CD14-positive monocyte (primary cell): Measurements from ENCODE around the gene SDF4. TPM values are rescaled to one million over a fixed set of nuclear protein-coding genes. Genes with fewer than 3 reads are reported as not detected.

Experiments used
- DNase-seq, 3 donors: peaks; one replicate each; pipeline ENCODE4 v3.0.0-alpha.2; 2011 to 2022
- H2AFZ ChIP-seq: 2 replicates; pipeline ENCODE4 v1.6.0; 2012; ENCODE audit warnings: mild to moderate bottlenecking, low read depth, low read length, inconsistent platforms; ENCODE audit not compliant: insufficient read depth, poor library complexity, severe bottlenecking
- H3K27ac ChIP-seq, 2 donors: 1 replicate in 1 of 2; 2 replicates in 1 of 2; pipeline ENCODE4 v1.5.1; 2012 to 2013; ENCODE audit warnings: low read length in 2 of 2, control low read depth in 1 of 2, inconsistent platforms in 1 of 2, low read depth in 1 of 2, mild to moderate bottlenecking in 1 of 2
- H3K27me3 ChIP-seq, 2 donors: one replicate each; pipeline versions ENCODE4 v1.6.0 to v1.6.1; 2011 to 2013; ENCODE audit warnings: low read length in 2 of 2; ENCODE audit not compliant: control insufficient read depth in 2 of 2, insufficient read depth in 2 of 2
- H3K36me3 ChIP-seq, 2 donors: replicated peaks in 1 of 2; 1 replicate in 1 of 2; 2 replicates in 1 of 2; pipeline versions ENCODE4 v1.5.1 to v1.6.1; 2012 to 2013; ENCODE audit warnings: low read length in 2 of 2, control low read depth in 1 of 2, inconsistent platforms in 1 of 2, mild to moderate bottlenecking in 1 of 2; ENCODE audit not compliant: insufficient read depth in 2 of 2, control insufficient read depth in 1 of 2
- H3K4me1 ChIP-seq, 2 donors: 1 replicate in 1 of 2; 2 replicates in 1 of 2; pipeline versions ENCODE4 v1.5.1 to v1.6.1; 2012 to 2013; ENCODE audit warnings: low read length in 2 of 2, control low read depth in 1 of 2, inconsistent platforms in 1 of 2, mild to moderate bottlenecking in 1 of 2, moderate library complexity in 1 of 2; ENCODE audit not compliant: insufficient read depth in 2 of 2, control insufficient read depth in 1 of 2
- H3K4me2 ChIP-seq: replicated peaks from 2 replicates; pipeline ENCODE3; 2012; ENCODE audit warnings: low read length, moderate library complexity, mild to moderate bottlenecking; ENCODE audit not compliant: poor library complexity, severe bottlenecking; ENCODE audit errors: extremely low read depth
- H3K4me3 ChIP-seq, 3 experiments: fragments of 200-600 bp in 1 of 3; sonication (generic) in 1 of 3; replicated peaks in 1 of 3; 1 replicate in 2 of 3; 2 replicates in 1 of 3; pipeline ENCODE4 v1.5.1; 2011 to 2013; ENCODE audit warnings: low read length in 3 of 3, mild to moderate bottlenecking in 3 of 3, control low read depth in 2 of 3, low read depth in 2 of 3, inconsistent platforms in 1 of 3, moderate library complexity in 1 of 3
- H3K79me2 ChIP-seq: 2 replicates; pipeline ENCODE4 v1.6.0; 2012; ENCODE audit warnings: mild to moderate bottlenecking, control low read depth, inconsistent platforms, low read length, moderate library complexity; ENCODE audit not compliant: insufficient read depth
- H3K9ac ChIP-seq: 2 replicates; pipeline ENCODE4 v1.6.0; 2017; ENCODE audit warnings: low read length, mild to moderate bottlenecking; ENCODE audit not compliant: insufficient read depth, poor library complexity, severe bottlenecking
- H3K9me3 ChIP-seq, 2 donors: replicated peaks in 1 of 2; 1 replicate in 1 of 2; 2 replicates in 1 of 2; pipeline versions ENCODE4 v1.5.1 to v1.6.1; 2012 to 2013; ENCODE audit warnings: low read length in 2 of 2, control low read depth in 1 of 2; ENCODE audit not compliant: control insufficient read depth in 1 of 2, insufficient read depth in 1 of 2
- H4K20me1 ChIP-seq: 2 replicates; pipeline ENCODE4 v1.6.0; 2012; ENCODE audit warnings: mild to moderate bottlenecking, low read length, control low read depth, moderate library complexity; ENCODE audit not compliant: insufficient read depth
- H3K27ac Mint-ChIP-seq, 7 donors: one replicate each; pipeline ENCODE4 v1.8.0; 2020; ENCODE audit warnings: mild to moderate bottlenecking in 7 of 7, mixed read lengths in 7 of 7, moderate library complexity in 6 of 7, inconsistent platforms in 2 of 7
- H3K27me3 Mint-ChIP-seq, 3 donors: one replicate each; pipeline ENCODE4 v1.8.0; 2021 to 2022; ENCODE audit warnings: low read depth in 3 of 3, mild to moderate bottlenecking in 3 of 3, mixed read lengths in 3 of 3, moderate library complexity in 3 of 3, inconsistent platforms in 1 of 3
- H3K36me3 Mint-ChIP-seq, 2 donors: one replicate each; pipeline ENCODE4 v1.8.0; 2020; ENCODE audit warnings: mixed read lengths in 2 of 2, inconsistent platforms in 1 of 2, mild to moderate bottlenecking in 1 of 2
- H3K4me1 Mint-ChIP-seq: one replicate; pipeline ENCODE4 v1.8.0; 2020; ENCODE audit warnings: mild to moderate bottlenecking, mixed read lengths
- H3K4me3 Mint-ChIP-seq, 2 donors: one replicate each; pipeline ENCODE4 v1.8.0; 2020; ENCODE audit warnings: mild to moderate bottlenecking in 2 of 2, mixed read lengths in 2 of 2, moderate library complexity in 1 of 2
- H3K9me3 Mint-ChIP-seq, 7 donors: one replicate each; pipeline ENCODE4 v1.8.0; 2020 to 2022; ENCODE audit warnings: mixed read lengths in 7 of 7, mild to moderate bottlenecking in 6 of 7, moderate library complexity in 6 of 7, inconsistent platforms in 2 of 7
- WGBS: methylation state at CpG from one replicate; pipeline ENCODE4 v1.1.5; 2013; ENCODE audit warnings: missing lambda C conversion rate; ENCODE audit not compliant: insufficient coverage; 5-methylcytosine and 5-hydroxymethylcytosine counted together
- intact Hi-C, 2 donors: fragments of 100-400 bp; cut with micrococcal nuclease; formaldehyde crosslinking; loops; one replicate each; pipeline versions ENCODE4 v1.15.0 to v1.15.1; 2023
- polyA plus RNA-seq, 3 donors: library from polyadenylated mRNA; depleted of rRNA in 1 of 3; unstranded in 2 of 3; stranded (reverse) in 1 of 3; fragments of 300-500 nt in 2 of 3; fragments of >200 nt in 1 of 3; fragmentation: Illumina TruSeq in 2 of 3; gene quantifications; 1 replicate in 2 of 3; 2 replicates in 1 of 3; pipeline ENCODE4 v1.2.3, GENCODE V29; 2012 to 2021
- TF ChIP-seq, protein P1 (sequence below): fragments of 200-600 bp; IDR thresholded peaks from one replicate; pipeline ENCODE4 v1.8.0; 2022; ENCODE audit warnings: antibody characterized with exemption, mild to moderate bottlenecking

SDF4 gene
- polyA plus RNA-seq, 3 donors = 81.7 to 98.9 (median 89.0) TPM

DNA sequence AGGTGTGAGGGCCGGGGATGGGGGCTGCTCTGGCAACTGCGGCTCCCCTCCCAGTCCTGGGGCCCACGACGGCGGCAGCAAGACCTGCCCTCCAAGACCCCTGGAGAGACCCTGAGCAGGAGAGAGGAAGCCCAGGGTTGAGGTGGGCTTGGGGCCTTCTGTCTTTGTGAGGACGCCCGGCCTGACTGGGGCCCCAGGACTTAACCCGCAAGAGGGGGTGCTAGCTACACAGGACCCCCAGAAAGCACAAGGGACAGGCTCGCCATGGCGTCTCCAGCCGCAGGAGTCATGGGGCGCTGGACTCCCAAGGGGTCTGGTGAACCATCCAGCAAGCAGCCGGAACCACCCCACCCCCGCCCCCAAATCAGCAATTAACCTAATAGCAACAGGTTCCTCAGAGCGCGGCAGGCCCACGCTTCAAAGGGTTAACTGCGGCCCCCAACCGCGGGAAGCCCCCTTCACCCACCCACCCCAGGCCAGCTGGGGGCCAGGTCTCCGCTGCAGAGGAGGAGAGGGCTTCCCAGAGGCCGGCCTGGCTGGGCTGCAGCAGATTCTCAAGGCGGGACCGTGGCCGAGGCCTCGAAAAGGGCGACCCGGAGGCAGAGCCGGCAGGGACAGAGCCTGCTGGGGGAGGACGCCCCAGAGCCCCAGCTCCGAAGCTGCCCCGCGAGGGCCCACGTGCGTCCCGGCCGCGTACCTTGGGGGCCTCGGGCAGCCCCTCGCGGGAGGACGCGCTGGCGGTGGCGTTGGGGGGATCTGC is 14.2 kb upstream of the SDF4 start:
- Histone ChIP-seq H4K20me1 (peaks cover 13% of the 10 kb centered on the region), H3K4me2 (no peak overlapping the region), H3K27ac (no peak overlapping the region), H2AFZ (no peak overlapping the region), H3K9me3 (no peaks in the 10 kb centered on the region), H3K4me3 (no peak overlapping the region), H3K4me1 (no peaks in the 10 kb centered on the region), H3K27me3 (peaks cover 0 to 23% of the 10 kb centered on the region in 2 donors), H3K36me3 (no peaks in the 10 kb centered on the region), H3K9ac (no peak overlapping the region), H3K79me2 (no peaks in the 10 kb centered on the region)
- Mint-ChIP-seq H3K4me3 (peak overlapping the region in 1 of 2 donors; percentile 69), H3K27ac (no peak overlapping the region), H3K9me3 (no peaks in the 10 kb centered on the region), H3K4me1 (no peaks in the 10 kb centered on the region), H3K36me3 (no peaks in the 10 kb centered on the region), H3K27me3 (peaks cover 16 to 32% (median 17%) of the 10 kb centered on the region in 3 donors)
- no peak for DNase-seq
- intact Hi-C loops = no loop called here
- 28% methylated on average over 33 of the region's 45 CpGs for WGBS
- TF ChIP-seq, protein P1, sequence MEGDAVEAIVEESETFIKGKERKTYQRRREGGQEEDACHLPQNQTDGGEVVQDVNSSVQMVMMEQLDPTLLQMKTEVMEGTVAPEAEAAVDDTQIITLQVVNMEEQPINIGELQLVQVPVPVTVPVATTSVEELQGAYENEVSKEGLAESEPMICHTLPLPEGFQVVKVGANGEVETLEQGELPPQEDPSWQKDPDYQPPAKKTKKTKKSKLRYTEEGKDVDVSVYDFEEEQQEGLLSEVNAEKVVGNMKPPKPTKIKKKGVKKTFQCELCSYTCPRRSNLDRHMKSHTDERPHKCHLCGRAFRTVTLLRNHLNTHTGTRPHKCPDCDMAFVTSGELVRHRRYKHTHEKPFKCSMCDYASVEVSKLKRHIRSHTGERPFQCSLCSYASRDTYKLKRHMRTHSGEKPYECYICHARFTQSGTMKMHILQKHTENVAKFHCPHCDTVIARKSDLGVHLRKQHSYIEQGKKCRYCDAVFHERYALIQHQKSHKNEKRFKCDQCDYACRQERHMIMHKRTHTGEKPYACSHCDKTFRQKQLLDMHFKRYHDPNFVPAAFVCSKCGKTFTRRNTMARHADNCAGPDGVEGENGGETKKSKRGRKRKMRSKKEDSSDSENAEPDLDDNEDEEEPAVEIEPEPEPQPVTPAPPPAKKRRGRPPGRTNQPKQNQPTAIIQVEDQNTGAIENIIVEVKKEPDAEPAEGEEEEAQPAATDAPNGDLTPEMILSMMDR = no peak

DNA sequence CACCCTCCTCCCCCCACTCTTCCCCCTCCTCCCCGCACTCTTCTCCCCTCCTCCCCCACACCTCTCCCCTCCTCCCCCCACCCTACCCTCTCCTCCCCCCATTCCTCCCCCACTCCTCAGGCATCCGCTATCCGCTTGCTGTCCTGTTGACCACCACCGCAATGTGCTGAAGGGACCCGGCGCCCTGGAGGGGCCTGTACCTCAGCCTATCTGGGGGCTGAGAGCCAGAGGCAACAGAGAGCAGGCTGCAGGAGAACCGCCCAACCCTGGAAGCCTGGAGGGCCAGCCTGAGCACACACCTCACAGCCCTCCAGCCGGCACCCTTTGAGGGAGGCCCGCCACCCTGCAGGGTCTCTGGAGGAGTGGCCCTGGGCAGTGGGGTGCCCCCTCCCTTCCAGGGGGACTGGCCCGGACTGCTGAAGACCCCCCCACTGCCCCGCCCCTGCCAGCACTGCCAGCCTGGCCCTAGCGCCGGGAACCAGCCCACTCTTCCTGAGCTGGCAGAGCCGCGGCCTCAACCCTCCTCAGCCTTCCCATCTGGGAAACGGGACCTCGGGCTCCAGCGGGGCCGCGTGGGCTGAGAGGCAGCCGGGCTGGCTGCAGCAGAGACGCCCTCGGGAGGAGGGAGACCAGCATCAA is 13.5 kb upstream of the SDF4 start:
- no peak overlapping the region for H3K4me3 Mint-ChIP-seq
- Histone ChIP-seq H3K4me3 (no peak overlapping the region), H3K36me3 (no peaks in the 10 kb centered on the region), H3K9ac (no peak overlapping the region), H3K27me3 (peaks cover 0 to 23% of the 10 kb centered on the region in 2 donors), H3K27ac (no peak overlapping the region), H3K4me1 (no peaks in the 10 kb centered on the region), H2AFZ (no peak overlapping the region), H3K9me3 (no peaks in the 10 kb centered on the region), H4K20me1 (peaks cover 7% of the 10 kb centered on the region), H3K79me2 (no peaks in the 10 kb centered on the region), H3K4me2 (no peak overlapping the region)
- TF ChIP-seq, protein P1 = no peak
- H3K4me1 Mint-ChIP-seq = no peaks in the 10 kb centered on the region
- WGBS = 82% methylated on average over 22 of the region's 23 CpGs
- H3K9me3 Mint-ChIP-seq = peaks cover 0 to 2% (median 0%) of the 10 kb centered on the region in 7 donors
- intact Hi-C loops = no loop called here
- no peaks in the 10 kb centered on the region for H3K36me3 Mint-ChIP-seq
- no peak overlapping the region for H3K27ac Mint-ChIP-seq
- peaks cover 16 to 34% (median 17%) of the 10 kb centered on the region in 3 donors for H3K27me3 Mint-ChIP-seq
- no peak for DNase-seq
